Hematopoietic multipotent progenitor cell treated with erythropoietin and hydrocortisone succinate and interleukin-3 and kit ligand, for 6 days (in vitro differentiated cells): ENCODE measurements around the gene XRCC3.
"Not testable (repeated sequence)": the region's sequence is repeated elsewhere in the genome, so short reads cannot be mapped to it uniquely, and the experiment has no call there.

Experiments
- DNase-seq: peaks from one replicate; pipeline ENCODE4 v3.0.0-alpha.2; 2015

Gene XRCC3

DNA sequence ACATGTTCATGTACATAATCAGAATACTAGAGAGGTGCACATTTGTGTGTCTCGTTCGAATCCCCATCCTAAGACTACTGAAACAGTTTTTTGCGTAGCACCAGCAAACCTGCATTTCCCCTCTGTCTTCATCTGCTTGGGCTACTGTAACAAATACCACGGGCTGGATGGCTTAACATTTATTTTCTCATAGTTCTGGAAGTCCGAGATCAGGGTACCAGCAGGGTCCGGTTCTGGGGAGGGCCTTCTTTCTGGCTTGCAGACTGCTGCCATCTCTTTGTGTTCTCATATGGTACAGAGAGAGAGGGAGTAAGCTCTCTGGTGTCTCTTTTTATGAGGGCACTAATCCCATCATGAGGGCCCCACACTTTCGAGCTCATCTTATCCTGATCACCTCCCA lies 55.6 kb downstream of the XRCC3 start:
- DNase-seq: no peak

DNA sequence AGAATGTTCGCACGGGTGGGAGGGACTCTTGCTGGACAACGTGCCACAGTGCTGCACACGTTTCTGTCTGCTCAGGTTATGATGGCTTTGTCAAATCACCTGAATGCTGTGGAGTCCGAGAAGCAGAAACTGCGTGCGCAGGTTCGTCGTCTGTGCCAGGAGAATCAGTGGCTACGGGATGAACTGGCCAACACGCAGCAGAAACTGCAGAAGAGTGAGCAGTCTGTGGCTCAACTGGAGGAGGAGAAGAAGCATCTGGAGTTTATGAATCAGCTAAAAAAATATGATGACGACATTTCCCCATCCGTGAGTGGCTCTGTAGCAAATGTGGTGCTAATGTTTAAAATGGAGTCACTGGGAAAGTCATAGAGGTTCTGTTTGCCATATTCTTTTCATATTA lies 57.8 kb downstream of the XRCC3 start:
- no peak for DNase-seq

DNA sequence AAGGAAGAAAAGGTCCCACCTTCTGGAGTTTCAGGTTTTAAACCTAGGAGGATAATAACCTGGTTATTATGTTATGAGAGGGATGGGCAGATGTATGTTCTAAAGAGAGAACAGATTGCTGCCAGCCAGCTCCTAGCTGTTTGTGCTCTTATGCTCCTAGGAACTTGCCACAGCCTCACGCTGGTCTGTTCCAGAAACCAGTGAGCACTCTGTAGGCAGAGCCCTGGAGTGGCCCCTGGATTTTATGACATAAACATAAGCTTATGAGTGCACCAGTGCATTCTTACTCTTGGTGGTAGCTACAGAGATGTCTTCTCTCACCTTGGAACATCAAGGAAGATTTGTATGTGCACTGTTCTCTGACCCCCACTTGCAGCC lies 58.5 kb downstream of the XRCC3 start:
- DNase-seq: no peak

DNA sequence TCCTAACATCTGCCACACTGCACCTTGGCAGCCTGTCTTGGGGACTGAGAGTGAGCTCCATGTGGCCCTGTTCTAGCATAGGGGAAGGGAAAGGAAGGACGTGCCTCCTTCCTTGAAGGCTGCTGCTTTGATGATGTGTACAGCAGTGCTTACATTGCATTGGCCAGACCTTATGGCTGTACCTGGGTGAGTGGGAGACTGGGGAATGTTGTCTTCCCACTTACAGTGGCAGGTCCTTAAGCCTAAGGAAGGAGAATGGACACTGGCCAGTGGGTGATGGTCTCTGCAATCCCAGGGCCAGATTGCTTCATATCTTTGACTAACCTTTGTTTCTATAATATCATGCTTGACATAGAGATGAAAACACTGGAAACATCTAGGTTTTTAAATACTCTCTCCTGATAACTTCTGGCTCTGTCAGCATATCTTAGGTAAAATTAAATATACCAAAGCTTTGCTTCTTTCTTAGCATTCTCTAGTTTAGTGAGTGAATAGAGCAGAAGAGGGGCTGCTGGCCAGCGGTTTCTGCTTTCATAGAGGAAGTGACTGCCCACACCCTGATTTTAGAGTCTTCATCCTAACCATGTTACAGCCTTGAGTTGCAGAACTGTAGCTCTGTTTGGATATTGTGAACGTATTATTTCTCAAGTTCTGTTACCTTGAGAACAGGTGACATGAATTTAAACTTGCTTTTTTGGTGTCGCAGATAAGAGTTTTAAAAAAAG lies 59.1 kb downstream of the XRCC3 start:
- no peak for DNase-seq

DNA sequence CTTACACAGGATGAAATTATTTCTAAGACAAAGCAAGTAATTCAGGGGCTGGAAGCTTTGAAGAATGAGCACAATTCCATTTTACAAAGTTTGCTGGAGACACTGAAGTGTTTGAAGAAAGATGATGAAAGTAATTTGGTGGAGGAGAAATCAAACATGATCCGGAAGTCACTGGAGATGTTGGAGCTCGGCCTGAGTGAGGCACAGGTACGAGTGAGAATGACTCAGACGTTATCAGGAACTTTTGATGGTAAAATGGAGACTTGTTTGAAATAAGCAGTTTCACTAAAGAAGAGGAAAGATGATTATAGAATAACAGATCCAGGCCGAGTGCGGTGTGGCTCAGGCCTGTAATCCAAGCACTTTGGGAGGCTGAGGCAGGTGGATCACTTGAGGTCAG lies 60.6 kb downstream of the XRCC3 start:
- no peak for DNase-seq

DNA sequence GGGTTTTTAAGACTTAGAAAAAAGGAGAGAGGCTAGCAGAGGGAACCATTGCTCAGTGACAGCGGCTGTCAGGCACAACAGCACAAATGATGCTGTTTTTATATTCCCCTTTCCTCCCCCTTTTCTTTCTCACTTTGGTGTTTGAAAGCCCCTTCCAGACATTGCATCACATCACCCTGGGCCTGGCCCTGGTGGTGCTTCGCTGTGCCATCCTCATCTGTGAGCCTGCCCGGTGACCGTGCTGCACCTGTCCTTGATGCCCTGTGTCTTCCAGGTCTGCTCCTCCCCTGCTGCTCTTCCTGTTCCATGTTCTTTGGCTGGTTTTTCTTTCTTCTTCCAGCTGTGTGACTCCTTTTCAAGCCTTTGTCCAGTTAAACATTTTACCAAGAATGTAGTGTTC lies 61.4 kb downstream of the XRCC3 start:
- no peak for DNase-seq

DNA sequence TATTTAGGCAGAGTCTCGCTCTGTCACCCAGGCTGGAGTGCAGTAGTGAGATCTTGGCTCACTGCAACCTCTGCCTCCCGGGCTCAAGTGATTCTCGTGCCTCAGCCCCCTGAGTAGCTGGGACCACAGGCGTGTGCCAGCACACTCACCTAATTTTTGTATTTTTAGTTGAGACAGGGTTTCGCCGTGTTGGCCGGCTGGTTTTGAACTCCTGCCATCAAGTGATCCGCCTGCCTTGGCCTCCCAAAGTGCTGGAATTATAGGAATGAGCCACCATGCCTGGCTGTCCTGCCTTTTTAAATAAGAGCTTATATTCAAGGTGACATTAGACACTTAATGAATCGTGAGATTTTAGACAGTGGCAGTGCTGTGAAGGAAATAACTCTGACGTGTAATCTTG lies 61.9 kb downstream of the XRCC3 start:
- DNase-seq: not testable (repeated sequence)

DNA sequence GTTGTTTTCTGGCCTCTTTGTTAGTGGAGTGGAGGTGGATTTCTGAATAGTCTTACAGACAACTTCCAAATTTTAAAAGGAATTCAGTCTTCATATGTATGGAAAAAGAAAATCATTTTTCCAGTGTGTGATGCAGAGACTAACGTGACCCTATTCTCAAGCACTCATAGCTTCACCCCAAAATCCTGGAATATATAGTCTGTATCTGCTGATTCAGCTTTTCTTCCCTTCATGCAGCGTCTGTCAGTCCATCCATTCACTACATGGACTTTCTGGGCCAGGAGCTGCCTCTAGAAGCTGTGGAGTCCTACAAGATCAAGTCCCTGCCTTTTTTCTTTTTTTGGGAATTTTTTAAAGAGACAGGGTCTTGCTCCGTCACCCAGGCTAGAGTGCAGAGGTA lies 62.4 kb downstream of the XRCC3 start:
- no peak for DNase-seq

DNA sequence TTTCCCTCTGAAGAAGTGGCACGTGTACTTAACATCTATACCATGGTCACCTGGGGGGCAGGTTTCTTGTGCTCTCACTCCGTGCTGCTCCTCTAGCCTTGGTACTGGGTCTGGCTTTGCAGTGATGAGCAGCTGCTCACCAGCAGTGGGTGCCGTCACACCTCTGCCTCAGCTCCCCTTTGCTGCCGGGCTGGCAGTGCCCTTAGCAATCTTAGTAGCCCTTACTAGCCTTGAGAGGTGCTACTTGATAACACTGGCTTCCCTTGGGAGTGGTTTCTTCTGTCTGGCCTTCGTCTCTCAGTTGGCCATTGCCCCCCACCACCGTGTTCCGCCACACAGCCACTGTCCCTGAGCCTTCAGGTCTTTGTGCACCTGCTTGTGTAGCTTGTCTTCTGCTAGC lies 63.7 kb downstream of the XRCC3 start:
- no peak for DNase-seq

DNA sequence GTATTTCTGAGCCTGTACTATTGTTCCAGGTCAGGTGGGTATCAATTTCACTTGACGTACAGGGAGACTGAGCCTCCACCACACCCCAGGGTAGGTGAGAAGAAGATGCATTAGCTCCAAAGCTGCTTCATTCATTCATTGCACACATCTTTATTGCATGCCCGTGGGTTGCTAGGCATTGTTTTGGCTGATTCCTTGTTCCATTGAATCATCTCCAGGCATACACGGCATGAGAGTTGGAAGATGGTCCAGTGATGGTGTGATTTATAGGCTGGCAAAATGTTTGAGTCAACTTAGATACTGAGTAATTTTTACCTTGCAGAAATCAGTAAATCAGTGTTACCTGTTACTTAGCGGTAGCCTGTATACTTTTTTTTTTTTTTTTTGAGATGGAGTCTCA lies 65.0 kb downstream of the XRCC3 start:
- no peak for DNase-seq

DNA sequence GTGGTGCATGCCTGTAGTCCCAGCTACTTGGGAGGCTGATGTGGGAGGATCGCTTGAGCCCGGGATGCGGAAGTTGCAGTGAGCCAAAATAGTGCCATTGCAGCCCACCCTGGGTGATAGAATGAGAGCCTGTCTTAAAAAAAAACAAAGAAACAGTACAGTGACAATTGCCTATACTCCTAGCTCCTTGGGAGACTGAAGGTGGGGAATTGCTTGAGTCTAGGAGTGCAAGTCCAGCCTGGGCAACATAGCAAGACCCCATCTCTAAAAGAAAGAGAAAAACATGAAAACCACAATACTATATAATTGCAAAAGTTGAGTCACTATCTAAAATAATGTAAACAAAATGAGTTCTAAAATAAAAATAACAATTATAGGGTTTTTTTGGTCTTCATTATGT lies 66.2 kb downstream of the XRCC3 start:
- DNase-seq: no peak
